HG03378 (cell line): ENCODE results near the gene EIF4B.

Experiments used
- ATAC-seq: cut with Tn5 transposase; IDR thresholded peaks from one replicate; pipeline ENCODE4 v1.9.1; 2021; ENCODE audit warnings: mild to moderate bottlenecking, moderate library complexity; ENCODE audit not compliant: unreplicated experiment

EIF4B gene

DNA sequence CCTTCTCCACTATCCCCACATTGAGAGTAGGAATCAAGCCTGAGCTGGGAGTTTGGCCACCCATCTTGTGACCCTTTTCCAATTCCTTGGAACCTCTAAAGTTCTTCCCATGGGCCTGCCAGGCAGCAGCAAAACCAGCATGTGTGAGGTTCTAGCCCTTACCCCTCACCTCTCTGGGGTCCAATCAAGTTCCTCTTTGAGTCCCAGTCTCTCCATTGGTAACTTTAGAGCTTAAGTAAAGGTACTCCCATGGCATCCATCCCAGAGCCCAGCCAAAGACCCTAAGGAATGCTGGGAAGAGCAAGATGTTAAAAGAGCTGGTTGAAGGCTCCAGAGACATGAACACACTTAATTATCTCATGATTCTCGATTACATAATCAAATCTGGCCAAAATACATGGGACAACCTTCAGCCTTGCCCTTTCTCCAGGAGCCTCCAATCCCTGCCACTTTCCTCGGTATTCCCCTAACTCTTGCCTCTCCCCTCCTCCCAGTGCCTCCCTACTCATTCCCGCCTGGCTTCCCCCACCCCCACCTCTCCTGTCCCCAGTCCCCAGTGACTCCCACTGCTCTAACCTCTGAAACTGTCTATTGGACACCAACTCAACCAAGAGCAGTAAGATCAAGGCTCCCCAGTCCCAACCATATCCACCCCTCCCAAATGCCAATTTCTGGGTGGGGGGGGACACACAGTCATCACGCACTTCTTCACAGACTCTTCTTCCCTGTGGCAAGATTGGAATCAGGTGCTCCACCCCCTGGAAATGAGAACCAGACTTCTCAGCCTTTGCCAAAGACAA lies 38.8 kb downstream of the EIF4B start:
- no peak for ATAC-seq

DNA sequence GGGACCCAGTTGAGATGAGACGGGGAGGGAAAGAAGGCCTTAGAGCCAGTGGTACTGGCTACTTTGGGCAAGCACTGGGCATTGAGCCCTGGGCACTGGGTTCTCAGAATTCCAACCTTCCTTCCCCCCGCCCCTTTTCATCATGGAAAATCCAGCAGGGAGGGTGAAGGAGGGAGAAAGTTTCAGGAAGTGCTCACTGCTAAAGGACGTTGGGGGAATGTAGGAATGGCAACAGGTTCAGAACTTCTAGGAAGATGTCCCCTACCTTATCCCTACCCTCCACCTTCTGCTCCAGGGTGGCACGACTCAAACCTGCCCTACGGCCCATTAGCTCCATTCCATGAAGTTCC lies 39.4 kb downstream of the EIF4B start:
- no peak for ATAC-seq

DNA sequence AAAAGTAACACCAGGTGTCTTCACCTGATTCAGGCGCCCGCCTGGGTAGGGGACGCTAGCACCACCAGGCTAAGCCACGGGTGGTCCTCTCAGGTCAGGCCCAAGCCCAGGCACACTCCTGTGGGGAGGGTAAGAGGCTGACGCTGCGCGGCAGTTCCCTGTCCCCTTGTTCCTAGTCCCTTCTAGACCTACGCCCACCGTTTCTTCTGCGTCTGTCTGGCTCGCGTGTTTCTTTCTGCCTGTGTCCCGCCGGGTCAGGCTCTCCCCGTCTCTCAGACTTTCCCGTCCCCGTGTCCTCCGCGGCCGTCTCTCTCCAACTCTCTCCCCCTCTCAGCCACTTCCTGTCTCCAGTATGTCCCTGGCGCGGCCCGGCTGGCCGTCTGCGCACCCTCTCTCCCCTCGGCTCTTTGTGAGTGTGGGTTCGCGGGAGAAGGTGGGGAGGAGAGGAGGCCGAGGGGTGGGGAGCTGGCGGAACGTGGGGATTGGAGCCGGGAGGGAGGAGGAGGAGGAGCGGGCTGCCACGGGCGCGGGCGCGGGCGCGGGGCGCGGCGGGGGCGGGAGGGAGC lies 40.5 kb downstream of the EIF4B start:
- ATAC-seq, result no peak

DNA sequence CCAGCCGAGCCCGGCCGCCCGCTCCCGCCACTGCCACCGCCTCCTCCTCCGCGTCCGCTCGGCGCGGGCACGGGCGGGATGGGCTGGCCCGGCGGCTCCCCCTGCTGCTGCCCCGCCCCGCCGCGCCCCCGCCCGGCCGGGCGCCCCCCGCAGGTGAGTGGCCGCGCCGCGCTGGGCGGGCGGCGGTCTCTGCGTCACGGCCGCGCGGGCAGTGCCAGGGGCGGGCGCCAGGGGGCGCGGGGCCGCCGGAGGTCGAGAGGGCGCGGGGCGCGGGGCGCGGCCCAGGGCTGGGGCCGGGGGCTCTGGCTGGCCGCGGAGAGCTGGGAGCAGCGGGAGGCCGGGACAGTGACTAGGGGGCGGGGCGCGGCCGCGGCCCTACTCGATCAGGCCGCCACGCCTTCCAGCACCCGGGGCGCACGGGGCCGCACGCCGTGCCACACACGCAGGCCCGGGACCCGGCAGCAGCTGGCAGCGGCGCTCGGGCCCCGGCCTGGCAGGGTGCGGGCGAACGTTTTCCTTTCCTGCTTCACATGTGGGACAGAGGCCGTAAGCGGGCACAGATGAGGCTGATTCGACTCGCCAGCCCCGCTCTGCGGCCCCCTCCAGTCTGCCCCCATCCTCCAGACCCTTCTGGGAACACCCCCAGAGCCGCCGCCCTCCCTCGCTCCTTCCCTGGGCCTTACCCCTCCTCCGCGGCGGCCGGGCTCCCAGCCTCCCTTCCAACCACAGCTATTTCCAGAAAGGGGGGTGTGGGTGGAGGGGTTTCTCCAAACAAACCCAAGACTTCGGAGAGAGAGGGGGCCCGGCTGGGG lies 41.2 kb downstream of the EIF4B start:
- ATAC-seq, result no peak

DNA sequence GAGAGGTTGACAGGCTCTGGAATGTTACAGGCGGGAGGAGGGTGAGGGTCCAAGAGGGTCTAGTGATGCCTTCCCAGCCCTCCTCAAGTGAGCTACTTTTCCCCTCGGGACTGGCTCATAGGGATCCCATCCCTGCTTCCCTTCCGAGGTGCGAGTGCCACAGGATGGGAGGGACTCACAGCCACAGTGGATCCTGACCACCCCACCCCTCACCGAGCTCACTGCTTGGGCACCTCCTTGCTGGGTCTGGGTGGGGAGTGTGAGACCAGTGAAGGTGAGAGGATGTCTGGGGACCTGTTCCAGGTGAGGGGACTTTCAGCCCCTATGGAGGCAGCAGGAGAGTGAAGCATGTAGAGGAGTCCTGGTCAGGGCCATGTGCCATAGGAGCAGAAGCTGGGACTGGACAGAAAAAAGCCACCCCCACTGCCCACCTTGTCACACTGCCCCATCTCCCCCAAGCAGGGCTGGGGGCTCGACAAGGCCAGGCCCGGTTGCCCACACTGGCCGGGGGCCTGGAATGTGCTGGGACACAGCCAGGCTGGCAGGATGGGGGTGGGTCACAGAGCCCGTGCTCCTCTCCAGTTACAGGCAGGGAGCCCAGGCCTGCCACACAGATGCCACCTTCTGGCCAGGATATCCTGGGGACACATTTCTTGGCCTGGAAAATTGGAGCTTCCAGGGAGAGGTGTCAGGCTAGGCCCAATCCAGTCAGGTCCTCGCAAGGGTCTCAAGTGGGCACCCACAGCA lies 42.0 kb downstream of the EIF4B start:
- ATAC-seq, result no peak

DNA sequence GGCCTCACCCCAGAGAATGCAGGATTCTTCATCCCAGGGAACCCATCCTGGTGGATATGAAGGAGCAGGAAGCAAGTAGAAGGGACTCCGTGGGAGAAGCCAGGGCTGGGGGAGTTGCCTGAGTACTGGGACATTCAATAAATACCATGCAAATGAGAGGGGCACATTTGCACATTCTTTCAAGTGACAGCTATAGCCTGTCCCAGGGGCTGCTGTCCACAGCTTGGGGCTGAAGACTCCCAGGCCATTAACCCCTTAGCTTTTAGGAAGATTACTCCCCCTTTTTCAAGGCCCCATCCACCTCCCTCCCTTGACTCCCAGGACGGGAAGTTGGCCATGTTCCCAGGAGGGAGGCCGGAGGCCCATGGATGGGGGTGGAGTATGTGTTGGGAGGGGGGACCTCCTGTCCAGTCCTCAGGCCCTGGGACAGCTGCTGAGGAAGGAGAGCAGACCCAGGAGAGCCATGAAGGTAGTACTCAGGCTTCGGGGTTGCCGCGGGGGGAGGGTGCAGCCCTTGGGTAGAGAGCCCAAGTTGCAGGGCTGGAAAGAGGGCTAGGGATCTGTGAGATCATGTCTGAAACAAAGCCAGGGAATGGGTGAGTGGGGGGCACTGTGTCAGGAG lies 42.6 kb downstream of the EIF4B start:
- ATAC-seq, result no peak

DNA sequence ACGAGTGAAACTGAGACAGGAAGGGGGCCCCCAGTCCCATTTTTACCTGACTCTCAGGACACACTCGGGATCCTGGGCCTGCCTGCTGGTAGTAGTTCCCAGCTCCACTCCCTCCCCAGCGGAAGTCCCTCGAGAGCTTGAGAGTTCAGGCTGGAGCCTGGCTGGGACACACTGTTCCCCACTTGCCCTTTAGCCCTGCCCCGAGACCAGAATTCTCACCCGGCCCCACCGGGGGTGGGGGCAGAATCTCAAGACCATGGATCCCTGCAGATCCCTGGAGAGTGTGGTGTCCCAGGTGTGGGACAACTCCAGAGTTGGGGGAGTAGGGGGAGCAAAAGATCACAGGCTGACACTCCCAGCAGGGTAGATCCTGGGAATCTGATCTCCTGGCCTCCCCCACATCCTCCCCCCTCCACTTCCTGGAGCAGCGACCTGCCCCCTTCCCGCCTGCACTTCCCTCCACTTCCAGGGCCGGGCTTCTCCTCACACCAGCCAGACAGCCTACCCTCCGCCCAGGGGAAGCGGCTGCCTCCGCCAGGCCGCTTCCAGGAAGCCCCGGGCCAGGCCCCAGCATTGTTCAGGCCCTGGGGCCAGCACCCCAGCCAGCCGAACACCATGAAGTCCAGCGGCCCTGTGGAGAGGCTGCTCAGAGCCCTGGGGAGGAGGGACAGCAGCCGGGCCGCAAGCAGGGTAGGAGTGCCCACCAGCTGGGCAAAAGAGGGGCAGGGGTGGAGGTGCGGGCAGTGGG lies 43.5 kb downstream of the EIF4B start, which contains the start of gene TNS2:
TNS2 (plus strand) TSS at position 495 of the 748 bp plus-strand sequence; CDS start at position 616, 121 bp downstream.
- ATAC-seq, result no peak

DNA sequence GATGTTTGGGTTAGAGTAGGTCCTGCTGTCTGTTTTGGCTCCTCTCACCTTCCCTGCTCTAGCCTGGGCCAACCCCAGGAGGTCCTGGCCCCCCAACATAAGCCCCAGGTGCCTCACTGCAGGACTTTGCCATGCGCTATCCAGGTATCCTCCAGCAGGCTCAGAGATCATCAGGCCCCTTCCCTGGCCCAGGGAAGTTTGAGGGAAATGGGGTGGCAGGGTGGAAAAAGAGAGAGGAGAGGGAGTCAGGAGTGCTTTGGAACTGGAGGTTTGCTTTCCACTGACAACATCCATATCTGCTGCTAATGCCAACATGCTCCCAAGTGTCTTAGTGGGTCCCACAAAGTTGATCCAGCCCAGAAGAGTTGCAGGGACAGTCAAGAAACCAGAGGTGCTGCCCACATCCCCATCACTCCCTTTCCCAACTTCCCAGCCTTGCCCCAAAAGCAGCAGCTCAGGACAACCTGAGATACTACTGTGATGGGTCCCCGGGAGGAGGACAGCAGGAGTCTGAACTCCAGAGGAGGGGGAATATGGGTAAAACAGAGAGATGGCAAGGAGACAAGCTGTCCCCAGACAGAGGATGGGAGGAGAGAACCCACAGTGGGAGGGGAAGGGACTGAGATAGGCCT lies 44.3 kb downstream of the EIF4B start:
- no peak for ATAC-seq

DNA sequence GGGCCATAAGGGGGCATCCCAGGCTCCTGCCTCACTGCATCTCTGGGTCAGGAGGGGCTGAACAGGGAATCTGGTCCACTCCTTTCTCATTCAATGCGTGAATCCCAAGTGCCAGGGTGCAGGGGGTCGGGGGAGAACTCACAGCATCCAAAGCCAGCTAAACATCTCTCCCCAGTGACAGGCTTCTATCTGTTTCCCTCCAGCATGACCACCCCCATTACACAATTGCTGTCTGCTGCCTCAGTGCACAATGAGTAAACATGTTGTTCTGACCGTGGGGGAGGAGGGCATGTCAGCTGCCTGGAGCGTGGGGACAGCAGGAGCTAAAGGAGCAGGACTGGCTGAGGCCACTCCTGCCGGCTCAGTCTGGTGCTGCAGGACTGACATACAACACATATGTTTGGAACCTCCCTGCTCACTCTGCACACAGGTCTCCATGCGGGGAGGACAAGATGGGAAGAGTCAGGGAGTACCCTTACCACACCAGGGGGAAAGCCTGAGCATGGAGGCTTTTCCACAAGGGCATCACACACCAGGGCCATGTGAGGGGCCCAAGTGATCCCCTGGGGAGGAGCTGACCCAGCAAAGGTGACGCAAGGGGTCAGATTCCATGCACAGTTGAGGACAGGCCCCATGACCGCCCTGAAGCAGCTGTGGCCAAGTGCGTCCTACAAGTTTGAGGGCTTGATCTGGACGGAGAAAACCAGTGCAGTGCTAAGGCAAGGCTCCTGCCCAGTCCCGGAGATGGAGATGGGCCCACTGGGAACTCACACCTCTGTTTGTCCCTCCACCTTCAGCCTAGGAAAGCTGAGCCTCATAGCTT lies 45.0 kb downstream of the EIF4B start:
- no peak for ATAC-seq

DNA sequence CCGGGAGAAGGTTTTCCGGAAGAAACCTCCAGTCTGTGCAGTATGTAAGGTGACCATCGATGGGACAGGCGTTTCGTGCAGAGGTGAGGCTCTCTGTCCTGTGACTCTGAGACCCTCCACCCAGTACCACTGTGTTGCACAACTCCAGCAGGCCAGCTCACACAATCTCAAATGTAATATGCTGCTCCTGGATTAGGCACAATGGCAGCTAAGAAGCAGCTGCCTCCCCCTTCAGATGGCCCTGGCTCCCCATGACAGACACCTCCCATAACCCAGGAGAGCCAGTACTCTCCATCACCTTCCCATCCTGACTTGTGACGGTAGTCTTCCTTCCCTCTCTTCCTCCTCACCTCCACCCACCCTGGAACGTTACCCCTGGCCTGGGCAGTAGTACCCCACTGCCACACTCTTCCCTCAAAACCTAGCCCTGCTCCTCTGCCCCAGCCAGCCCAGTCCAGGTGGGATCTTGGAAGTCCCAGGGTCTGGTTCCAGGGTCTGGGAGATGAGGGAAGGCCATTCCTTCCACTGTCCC lies 45.7 kb downstream of the EIF4B start:
- no peak for ATAC-seq

DNA sequence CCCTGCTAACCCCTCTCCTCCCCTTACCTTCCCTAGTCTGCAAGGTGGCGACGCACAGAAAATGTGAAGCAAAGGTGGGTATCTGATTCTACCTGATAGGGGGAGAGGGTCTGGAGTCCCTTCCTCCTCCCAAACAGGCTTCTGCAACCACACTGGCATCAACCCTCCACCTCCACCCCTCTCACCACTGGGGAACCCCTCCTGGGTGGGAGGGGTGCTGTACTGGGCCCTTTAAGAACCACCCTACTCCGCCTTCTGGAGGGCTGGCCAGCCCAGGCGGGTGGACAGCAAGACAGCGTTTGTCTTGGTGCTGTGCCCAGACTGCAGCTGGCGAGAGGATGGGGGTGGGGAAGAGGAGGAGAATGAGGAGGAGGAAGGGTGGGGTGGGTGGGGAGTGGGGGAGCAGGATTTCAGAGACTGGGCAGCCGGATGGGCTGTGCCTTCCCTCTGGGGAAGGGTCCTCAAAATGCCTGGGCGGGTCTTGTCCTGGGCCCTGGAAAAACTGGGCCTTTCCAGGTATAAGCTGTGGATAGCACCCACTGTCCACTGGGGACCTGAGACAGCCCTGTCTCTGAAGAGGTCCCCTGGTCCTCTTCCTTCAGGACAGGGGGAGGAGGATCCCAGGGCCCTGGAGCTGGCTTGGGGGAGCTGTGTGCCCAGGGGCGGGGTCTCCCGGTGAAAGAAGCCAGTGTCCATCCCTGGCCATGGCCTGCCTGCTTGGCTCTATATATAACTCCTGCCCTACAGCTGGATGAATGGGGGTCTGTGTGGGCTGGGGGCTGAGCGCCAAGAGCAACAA lies 46.4 kb downstream of the EIF4B start:
- no peak for ATAC-seq

DNA sequence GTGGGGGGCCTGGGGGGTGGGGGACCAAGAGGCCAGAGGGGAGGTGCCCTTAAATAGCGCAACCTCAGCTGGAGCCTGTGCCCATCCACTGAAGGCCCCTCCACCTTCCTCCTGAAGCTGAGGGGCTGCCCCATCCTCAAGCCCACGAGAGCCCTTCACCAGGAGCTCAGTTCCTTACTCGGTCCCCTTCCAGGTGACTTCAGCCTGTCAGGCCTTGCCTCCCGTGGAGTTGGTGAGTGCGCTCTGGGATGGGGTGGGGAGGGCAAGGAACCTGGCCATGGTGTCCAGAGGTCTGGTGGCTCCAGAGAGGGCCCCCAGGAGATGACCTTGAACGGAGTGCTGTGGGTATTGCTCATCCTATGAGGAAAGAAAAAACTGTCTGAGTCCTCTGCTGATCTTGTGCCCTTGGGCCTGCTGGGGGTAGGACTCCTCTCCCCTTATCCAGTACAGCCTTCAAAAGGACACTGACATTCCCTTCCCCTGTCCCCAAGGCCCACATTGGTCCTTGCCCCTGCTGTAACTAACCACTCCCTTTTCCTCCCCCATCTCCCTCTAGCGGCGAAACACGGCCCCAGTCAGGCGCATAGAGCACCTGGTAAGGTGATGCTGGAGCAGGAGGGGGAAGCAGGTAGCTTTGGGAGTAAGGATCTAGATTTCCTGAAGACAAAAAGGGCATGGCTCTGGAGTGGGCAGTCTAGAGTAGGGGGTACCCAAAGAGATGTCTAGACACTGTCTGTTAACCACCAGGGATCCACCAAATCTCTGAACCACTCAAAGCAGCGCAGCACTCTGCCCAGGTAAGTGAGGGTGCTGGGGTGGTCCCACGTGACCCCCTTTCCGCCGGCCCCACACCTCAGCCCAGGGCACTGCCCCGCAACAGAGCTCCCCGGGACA lies 47.2 kb downstream of the EIF4B start:
- no peak for ATAC-seq

DNA sequence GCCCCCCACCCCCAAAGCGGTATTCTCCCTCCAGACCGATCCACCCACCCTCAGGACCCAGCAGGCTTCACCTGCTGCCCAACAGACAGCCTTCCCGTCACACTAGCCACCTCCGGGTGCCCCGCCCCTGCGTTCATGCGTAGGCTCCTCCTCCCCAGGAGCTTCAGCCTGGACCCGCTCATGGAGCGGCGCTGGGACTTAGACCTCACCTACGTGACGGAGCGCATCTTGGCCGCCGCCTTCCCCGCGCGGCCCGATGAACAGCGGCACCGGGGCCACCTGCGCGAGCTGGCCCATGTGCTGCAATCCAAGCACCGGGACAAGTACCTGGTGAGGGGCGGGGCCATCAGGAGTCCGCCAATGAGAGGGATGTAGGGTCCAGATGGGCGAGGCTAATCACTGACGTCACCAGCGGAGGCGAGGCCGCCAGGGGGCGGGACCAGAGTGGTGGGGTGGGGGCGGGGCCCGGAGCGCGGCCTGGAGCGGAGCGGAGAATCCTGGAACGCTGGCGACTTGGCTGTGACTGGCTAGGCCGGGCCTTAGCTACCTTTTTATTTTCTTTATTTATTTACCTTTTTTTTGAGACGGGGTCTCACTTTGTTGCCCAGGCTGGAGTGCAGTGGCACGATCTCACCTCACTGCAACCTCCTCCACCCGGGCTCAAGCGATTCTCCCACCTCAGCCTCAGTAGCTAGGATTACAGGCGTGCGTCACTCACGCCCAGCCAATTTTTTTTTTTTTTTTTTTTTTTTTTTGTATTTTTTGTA lies 48.0 kb downstream of the EIF4B start:
- ATAC-seq, result peak; percentile 82

DNA sequence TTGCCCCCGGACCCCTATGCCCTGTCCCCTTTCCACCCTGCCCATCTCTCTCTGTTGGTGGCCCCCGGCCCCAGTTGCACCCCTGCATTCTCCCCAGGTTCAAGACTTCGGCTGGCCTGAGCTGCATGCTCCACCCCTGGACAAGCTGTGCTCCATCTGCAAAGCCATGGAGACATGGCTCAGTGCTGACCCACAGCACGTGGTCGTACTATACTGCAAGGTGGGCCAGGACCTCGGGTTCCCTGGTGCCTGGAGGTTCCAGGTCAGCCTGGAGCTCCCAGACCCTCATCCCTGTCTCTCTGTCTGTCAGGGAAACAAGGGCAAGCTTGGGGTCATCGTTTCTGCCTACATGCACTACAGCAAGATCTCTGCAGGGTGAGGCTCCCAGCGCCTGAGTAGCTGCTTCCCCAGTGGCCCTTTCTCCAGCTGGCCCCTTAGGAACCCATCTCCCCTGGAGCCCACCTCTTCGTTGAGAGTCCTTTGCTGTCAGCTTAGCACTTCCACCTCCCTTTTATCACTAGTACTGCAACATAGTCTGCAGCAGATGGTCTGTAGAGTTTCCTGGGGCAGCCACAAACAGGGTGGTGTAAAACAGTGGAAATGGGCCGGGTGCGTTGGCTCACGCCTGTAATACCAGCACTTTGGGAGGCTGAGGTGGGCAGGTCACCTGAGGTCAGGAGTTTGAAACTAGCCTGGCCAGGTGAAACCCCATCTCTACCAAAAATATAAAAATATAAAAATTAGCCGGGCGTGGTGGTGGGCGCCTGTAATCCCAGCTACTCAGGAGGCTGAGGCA lies 49.4 kb downstream of the EIF4B start:
- ATAC-seq, result no peak

DNA sequence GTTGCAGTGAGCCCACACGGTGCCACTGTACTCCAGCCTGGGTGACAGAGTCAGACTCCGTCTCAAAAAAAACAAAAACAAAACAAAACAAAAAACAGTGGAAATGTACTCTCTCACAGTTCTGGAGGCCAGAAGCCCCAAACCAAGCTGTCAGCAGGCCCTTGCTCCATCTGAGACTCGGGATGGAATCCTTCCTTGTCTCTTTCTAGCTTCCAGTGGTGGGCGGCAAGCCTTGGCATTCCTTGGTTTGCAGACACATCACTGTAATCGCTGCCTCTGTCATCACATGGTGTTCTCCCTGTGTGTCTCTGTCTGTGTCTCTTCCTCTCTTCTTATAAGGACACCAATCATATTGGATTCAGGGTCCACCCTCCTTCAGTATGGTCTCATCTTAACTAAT lies 50.0 kb downstream of the EIF4B start:
- ATAC-seq, result no peak
